Measurements from ENCODE around the gene TBX1. TPM values are rescaled to one million over a fixed set of nuclear protein-coding genes. Genes with fewer than 3 reads are reported as not detected.

TBX1 gene
- total RNA-seq, 4 donors from 2014 or later = 0.18 to 4.4 (median 0.26) TPM

DNA sequence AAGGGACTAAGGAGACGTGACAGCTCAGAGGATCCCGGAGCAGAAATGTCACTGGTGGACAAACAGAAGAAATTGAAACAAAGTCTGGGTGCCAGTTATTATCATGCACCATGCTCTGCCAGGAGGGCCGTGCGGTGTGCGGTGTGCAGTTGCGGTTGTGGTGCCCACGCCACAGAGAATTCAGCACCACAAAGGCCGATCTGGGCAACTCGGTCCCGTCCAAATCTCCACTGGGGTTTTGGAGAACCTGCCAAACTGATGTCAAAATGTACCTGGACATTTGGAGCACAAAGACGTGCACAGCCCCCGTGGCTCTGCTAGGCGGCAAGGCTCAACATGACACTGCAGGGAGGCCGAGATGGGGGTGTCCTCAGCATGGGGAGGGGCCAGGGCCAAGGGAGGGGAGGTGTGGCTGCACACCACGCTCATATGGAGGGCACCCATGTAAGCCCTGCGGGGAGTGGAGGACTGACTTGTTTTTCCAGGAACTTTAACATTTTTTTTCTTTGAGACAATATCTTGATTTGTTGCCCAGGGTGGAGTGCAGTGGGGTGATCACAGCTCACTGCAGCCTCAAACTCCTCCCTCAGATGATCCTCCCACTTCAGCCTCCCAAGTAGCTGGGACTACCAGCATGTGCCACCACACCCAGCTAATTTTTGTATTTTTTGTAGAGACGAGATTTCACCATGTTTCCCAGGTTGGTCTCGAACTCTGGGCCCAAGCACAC lies 54.7 kb downstream of the TBX1 start:
- no peaks in the 10 kb centered on the region for H3K27me3 ChIP-seq
- peaks cover 4 to 29% (median 7%) of the 10 kb centered on the region in 3 donors for H3K4me1 ChIP-seq
- no peak for DNase-seq
- H3K4me3 ChIP-seq = no peak overlapping the region
- intact Hi-C loops (cut with DNase I) = no loop called here
- no peak overlapping the region for H3K27ac ChIP-seq
- H3K9me3 ChIP-seq = no peaks in the 10 kb centered on the region
- peaks cover 0 to 4% (median 0%) of the 10 kb centered on the region in 3 donors for H3K36me3 ChIP-seq
- 71 to 84% methylated on average over 9 to 13 of the region's 18 CpGs for WGBS, 2 donors
- TF ChIP-seq POLR2A (IDR thresholded peaks at IDR 0.05) = no peak
- TF ChIP-seq, protein P1, sequence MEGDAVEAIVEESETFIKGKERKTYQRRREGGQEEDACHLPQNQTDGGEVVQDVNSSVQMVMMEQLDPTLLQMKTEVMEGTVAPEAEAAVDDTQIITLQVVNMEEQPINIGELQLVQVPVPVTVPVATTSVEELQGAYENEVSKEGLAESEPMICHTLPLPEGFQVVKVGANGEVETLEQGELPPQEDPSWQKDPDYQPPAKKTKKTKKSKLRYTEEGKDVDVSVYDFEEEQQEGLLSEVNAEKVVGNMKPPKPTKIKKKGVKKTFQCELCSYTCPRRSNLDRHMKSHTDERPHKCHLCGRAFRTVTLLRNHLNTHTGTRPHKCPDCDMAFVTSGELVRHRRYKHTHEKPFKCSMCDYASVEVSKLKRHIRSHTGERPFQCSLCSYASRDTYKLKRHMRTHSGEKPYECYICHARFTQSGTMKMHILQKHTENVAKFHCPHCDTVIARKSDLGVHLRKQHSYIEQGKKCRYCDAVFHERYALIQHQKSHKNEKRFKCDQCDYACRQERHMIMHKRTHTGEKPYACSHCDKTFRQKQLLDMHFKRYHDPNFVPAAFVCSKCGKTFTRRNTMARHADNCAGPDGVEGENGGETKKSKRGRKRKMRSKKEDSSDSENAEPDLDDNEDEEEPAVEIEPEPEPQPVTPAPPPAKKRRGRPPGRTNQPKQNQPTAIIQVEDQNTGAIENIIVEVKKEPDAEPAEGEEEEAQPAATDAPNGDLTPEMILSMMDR (IDR thresholded peaks at IDR 0.05) = no peak

DNA sequence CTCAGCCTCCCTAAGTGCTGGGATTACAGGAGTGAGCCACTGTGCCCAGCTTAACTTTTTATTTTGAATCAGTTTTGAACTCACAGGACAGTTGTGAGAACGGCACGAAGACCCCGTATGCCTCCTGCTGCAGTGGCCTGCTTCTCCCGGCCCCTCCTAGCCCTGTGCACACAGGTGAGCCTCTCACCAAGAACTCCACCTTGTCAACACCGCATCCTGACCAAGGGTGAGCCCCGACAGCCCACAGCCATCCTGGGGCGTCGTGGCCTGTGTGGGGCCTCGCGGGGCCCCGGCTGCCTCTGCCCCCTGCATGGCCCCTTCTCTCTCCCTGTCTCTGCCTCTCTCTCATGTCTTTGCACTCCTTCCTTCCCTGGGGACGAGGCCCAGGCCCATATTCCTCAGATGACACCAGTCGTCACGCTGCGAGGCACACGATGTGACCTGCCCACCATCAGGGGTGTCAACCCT lies 55.3 kb downstream of the TBX1 start:
- H3K4me1 ChIP-seq = peaks cover 0 to 23% (median under 1%) of the 10 kb centered on the region in 3 donors
- TF ChIP-seq, protein P1 (IDR thresholded peaks at IDR 0.05) = no peak
- no peak for TF ChIP-seq POLR2A (IDR thresholded peaks at IDR 0.05)
- H3K27me3 ChIP-seq = no peaks in the 10 kb centered on the region
- peaks cover 0 to 10% (median 0%) of the 10 kb centered on the region in 3 donors for H3K36me3 ChIP-seq
- H3K9me3 ChIP-seq = no peaks in the 10 kb centered on the region
- DNase-seq = no peak
- no peak overlapping the region for H3K27ac ChIP-seq
- intact Hi-C loops (cut with DNase I) = no loop called here
- H3K4me3 ChIP-seq = no peak overlapping the region
- WGBS, 2 donors = 90 to 94% methylated on average over 13 to 16 of the region's 16 CpGs

DNA sequence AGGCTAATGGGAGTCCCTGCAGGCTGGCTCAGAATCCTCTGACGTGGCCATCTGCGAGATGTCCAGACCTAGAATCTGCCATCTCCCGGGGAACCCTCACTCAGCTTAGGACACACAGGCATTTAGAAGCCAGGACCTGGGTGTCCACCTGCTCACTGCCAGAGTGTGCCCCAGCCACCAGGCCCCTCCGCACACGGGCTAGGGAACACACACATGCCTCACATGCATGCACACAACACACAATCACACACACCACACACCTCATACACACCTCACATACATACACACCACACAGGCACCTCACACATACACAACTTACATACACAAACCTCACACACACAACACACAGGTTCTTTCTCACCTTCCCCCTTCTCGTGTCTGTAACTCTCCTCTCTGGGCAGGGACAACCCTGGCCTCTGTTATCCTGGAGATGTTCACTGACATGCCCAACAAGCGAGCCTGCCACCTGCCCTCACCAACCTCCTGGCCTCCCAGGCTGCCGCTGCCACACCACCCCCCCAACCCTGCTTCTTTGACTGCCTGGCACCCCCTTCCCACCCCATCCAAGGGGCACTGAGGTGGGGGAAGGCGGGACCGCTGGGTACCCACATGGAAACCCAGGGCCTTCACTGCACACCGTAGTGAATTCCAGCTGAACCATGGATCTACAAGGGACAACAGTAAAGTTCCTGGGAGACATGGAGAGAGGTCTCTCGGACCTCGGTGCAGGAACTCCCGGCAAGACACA lies 56.0 kb downstream of the TBX1 start:
- H3K4me3 ChIP-seq = no peak overlapping the region
- no peak overlapping the region for H3K27ac ChIP-seq
- H3K36me3 ChIP-seq = peaks cover 0 to 10% (median 0%) of the 10 kb centered on the region in 3 donors
- no peak for TF ChIP-seq POLR2A (IDR thresholded peaks at IDR 0.05)
- TF ChIP-seq, protein P1 (IDR thresholded peaks at IDR 0.05) = no peak
- DNase-seq = no peak
- no peaks in the 10 kb centered on the region for H3K9me3 ChIP-seq
- 93 to 96% methylated on average over 8 to 9 of the region's 14 CpGs for WGBS, 2 donors
- intact Hi-C loops (cut with DNase I) = no loop called here
- no peaks in the 10 kb centered on the region for H3K27me3 ChIP-seq
- H3K4me1 ChIP-seq = peaks cover 0 to 16% (median 0%) of the 10 kb centered on the region in 3 donors

Other genes with a start within 250 kb of the TBX1 start
- gene CLDN5, start 236.4 kb upstream of the TBX1 start, total RNA-seq = 10 to 100 TPM in 3 of 4 donors, 1 to 10 TPM in 1; 9.7 to 62.9 (median 23.0) TPM
- gene SEPTIN5, start 46.3 kb upstream of the TBX1 start, total RNA-seq = 10 to 100 TPM; 19.8 to 69.7 (median 36.3) TPM
- 10 to 100 TPM in 1 of 4 donors, 1 to 10 TPM in 3; 4.8 to 40.0 (median 9.7) TPM for gene GP1BB, start 37.2 kb upstream of the TBX1 start, total RNA-seq
- gene GNB1L, start 94.1 kb downstream of the TBX1 start, total RNA-seq = 1 to 10 TPM; 5.7 to 8.5 (median 6.4) TPM
- gene RTL10, start 94.1 kb downstream of the TBX1 start, total RNA-seq = 10 to 100 TPM in 2 of 4 donors, 1 to 10 TPM in 2; 9.4 to 18.2 (median 11.4) TPM
- gene COMT, start 181.0 kb downstream of the TBX1 start, total RNA-seq = 100 to 1,000 TPM; 210 to 422 (median 234) TPM
- 10 to 100 TPM in 2 of 4 donors, 1 to 10 TPM in 2; 8.0 to 11.3 (median 10.4) TPM for gene TXNRD2, start 181.0 kb downstream of the TBX1 start, total RNA-seq